H1 (cell line): ENCODE measurements around the gene CITED1. TPM values are rescaled to one million over a fixed set of nuclear protein-coding genes. Genes with fewer than 3 reads are reported as not detected.
"Not testable (repeated sequence)": the region's sequence is repeated elsewhere in the genome, so short reads cannot be mapped to it uniquely, and the experiment has no call there.

Experiments used
- CTCF ChIA-PET: fragments of 300-600 bp; sonication (Branson Sonifier 250); formaldehyde crosslinking; loops from one replicate; lab custom pipeline; 2021; ENCODE audit not compliant: partially characterized antibody; lab: Charles Lee
- POLR2A ChIA-PET: fragments of 300-600 bp; sonication (Branson Sonifier 250); formaldehyde crosslinking; loops from one replicate; lab custom pipeline; 2021; ENCODE audit warnings: inconsistent platforms; ENCODE audit not compliant: partially characterized antibody; lab: Charles Lee
- DNase-seq, 2 experiments: peaks; one replicate each; pipeline versions ENCODE4 v3.0.0 to v3.0.0-alpha.2; 2010 to 2022; ENCODE audit warnings: low spot score in 2 of 2, low read depth in 1 of 2, mixed read lengths in 1 of 2
- FAIRE-seq: peaks from 2 replicates; lab custom pipeline; 2011; peaks lifted over from hg19 to GRCh38; lab: Jason Lieb, UNC
- H2AFZ ChIP-seq: 2 replicates; pipeline ENCODE4 v1.8.1; 2012; ENCODE audit warnings: low read length, inconsistent platforms
- H2AK5ac ChIP-seq: 2 replicates; pipeline ENCODE4 v1.6.1; 2013; ENCODE audit warnings: low read depth, low read length
- H2BK120ac ChIP-seq: replicated peaks from 2 replicates; pipeline ENCODE3; 2013; ENCODE audit warnings: low read depth, low read length, inconsistent platforms
- H2BK12ac ChIP-seq: 2 replicates; pipeline ENCODE4 v1.6.1; 2013; ENCODE audit warnings: low read depth, low read length
- H2BK15ac ChIP-seq: 2 replicates; pipeline ENCODE4 v1.6.1; 2013; ENCODE audit warnings: low read length
- H2BK20ac ChIP-seq: 2 replicates; pipeline ENCODE4 v1.6.1; 2013; ENCODE audit warnings: low read length
- H2BK5ac ChIP-seq: 2 replicates; pipeline ENCODE4 v1.6.1; 2013; ENCODE audit warnings: low read depth, low read length
- H3K14ac ChIP-seq: 2 replicates; pipeline ENCODE4 v1.6.1; 2013; ENCODE audit warnings: inconsistent platforms; ENCODE audit not compliant: insufficient read length
- H3K18ac ChIP-seq: 2 replicates; pipeline ENCODE4 v1.6.1; 2013; ENCODE audit warnings: low read length; ENCODE audit errors: extremely low read depth
- H3K23ac ChIP-seq: 2 replicates; pipeline ENCODE4 v1.6.1; 2013; ENCODE audit warnings: inconsistent platforms; ENCODE audit not compliant: insufficient read length
- H3K23me2 ChIP-seq: 2 replicates; pipeline ENCODE4 v1.6.1; 2013; ENCODE audit warnings: low read depth, low read length
- H3K27ac ChIP-seq: 2 replicates; pipeline ENCODE4 v1.6.1; 2011; ENCODE audit warnings: low read depth, low read length, inconsistent platforms
- H3K27me3 ChIP-seq, 4 experiments: replicated peaks in 1 of 4; 1 replicate in 1 of 4; 2 replicates in 3 of 4; pipeline versions ENCODE4 v1.6.1 to v1.8.1; 2011 to 2013; ENCODE audit warnings: low read length in 3 of 4, mild to moderate bottlenecking in 3 of 4, inconsistent platforms in 2 of 4, mixed read lengths in 2 of 4, moderate library complexity in 1 of 4; ENCODE audit not compliant: control insufficient read depth in 3 of 4, insufficient read depth in 3 of 4; ENCODE audit errors: extremely low read depth in 1 of 4
- H3K36me3 ChIP-seq, 4 experiments: 2 replicates each; pipeline versions ENCODE4 v1.6.1 to v1.8.1; 2011 to 2013; ENCODE audit warnings: mild to moderate bottlenecking in 4 of 4, low read length in 3 of 4, moderate library complexity in 2 of 4, control low read depth in 1 of 4, inconsistent platforms in 1 of 4; ENCODE audit not compliant: insufficient read depth in 4 of 4, control insufficient read depth in 2 of 4
- H3K4ac ChIP-seq: replicated peaks from 2 replicates; pipeline ENCODE3; 2013; ENCODE audit warnings: low read length, low read depth, mixed read lengths, inconsistent platforms; ENCODE audit not compliant: insufficient read length
- H3K4me1 ChIP-seq, 4 experiments: replicated peaks in 1 of 4; 1 replicate in 1 of 4; 2 replicates in 3 of 4; pipeline versions ENCODE4 v1.6.1 to v1.8.1; 2011 to 2013; ENCODE audit warnings: low read length in 3 of 4, inconsistent platforms in 2 of 4, mixed read lengths in 1 of 4; ENCODE audit not compliant: insufficient read depth in 4 of 4, control insufficient read depth in 3 of 4
- H3K4me2 ChIP-seq, 2 experiments: 2 replicates each; pipeline versions ENCODE4 v1.6.1 to v1.8.1; 2011 to 2013; ENCODE audit warnings: low read depth in 2 of 2, low read length in 2 of 2, control low read depth in 1 of 2, inconsistent platforms in 1 of 2, mild to moderate bottlenecking in 1 of 2; ENCODE audit not compliant: insufficient read depth in 1 of 2
- H3K4me3 ChIP-seq, 4 experiments: fragments of 200-600, 300-600 bp in 1 of 4; sonication (generic), shearing (Covaris generic), sonication (Bioruptor Twin) in 1 of 4; 2 replicates each; pipeline versions ENCODE4 v1.5.1 to v1.8.1; 2011 to 2016; ENCODE audit warnings: low read length in 4 of 4, low read depth in 3 of 4, control low read depth in 2 of 4, inconsistent platforms in 2 of 4, mild to moderate bottlenecking in 2 of 4, mixed read lengths in 1 of 4, moderate library complexity in 1 of 4; ENCODE audit not compliant: insufficient read depth in 2 of 4; ENCODE audit errors: extremely low read depth in 1 of 4
- H3K56ac ChIP-seq: replicated peaks from 2 replicates; pipeline ENCODE3; 2013; ENCODE audit warnings: low read depth, mild to moderate bottlenecking, mixed read lengths, low read length, inconsistent platforms; ENCODE audit not compliant: insufficient read length
- H3K79me1 ChIP-seq: 2 replicates; pipeline ENCODE4 v1.6.1; 2013; ENCODE audit warnings: low read depth, low read length, control low read depth
- H3K79me2 ChIP-seq, 2 experiments: 2 replicates each; pipeline versions ENCODE4 v1.6.1 to v1.8.1; 2012 to 2013; ENCODE audit warnings: low read length in 2 of 2, mild to moderate bottlenecking in 2 of 2, inconsistent platforms in 1 of 2; ENCODE audit not compliant: insufficient read depth in 2 of 2, control insufficient read depth in 1 of 2
- H3K9ac ChIP-seq, 4 experiments: replicated peaks in 1 of 4; 1 replicate in 1 of 4; 2 replicates in 3 of 4; pipeline versions ENCODE4 v1.6.1 to v1.8.1; 2011 to 2013; ENCODE audit warnings: low read depth in 3 of 4, low read length in 3 of 4, control low read depth in 2 of 4, mild to moderate bottlenecking in 2 of 4, moderate library complexity in 2 of 4, inconsistent platforms in 1 of 4; ENCODE audit errors: extremely low read depth in 1 of 4
- H3K9me3 ChIP-seq, 2 experiments: 2 replicates each; pipeline versions ENCODE4 v1.6.1 to v1.8.1; 2012 to 2013; ENCODE audit warnings: mild to moderate bottlenecking in 2 of 2, moderate library complexity in 2 of 2, control low read depth in 1 of 2, inconsistent platforms in 1 of 2, low read depth in 1 of 2, low read length in 1 of 2, mixed read lengths in 1 of 2; ENCODE audit not compliant: insufficient read depth in 2 of 2
- H4K20me1 ChIP-seq, 2 experiments: replicated peaks in 1 of 2; 2 replicates each; pipeline versions ENCODE3 to v1.8.1; 2011 to 2013; ENCODE audit warnings: inconsistent platforms in 2 of 2, low read length in 2 of 2, mild to moderate bottlenecking in 1 of 2; ENCODE audit not compliant: insufficient read depth in 2 of 2, control insufficient read depth in 1 of 2
- H4K5ac ChIP-seq: 2 replicates; pipeline ENCODE4 v1.6.1; 2013; ENCODE audit warnings: low read length, low read depth, mixed read lengths, inconsistent platforms; ENCODE audit not compliant: insufficient read length
- H4K8ac ChIP-seq: 2 replicates; pipeline ENCODE4 v1.8.0; 2013; ENCODE audit warnings: mild to moderate bottlenecking, moderate library complexity, low read length, inconsistent platforms; ENCODE audit not compliant: insufficient read depth; ENCODE audit errors: extremely low read depth
- H4K91ac ChIP-seq: replicated peaks from 2 replicates; pipeline ENCODE3; 2013; ENCODE audit warnings: low read length, mixed read lengths, inconsistent platforms; ENCODE audit not compliant: insufficient read length
- WGBS, 2 experiments: shearing (Covaris generic) in 1 of 2; methylation state at CpG; one replicate each; pipeline versions ENCODE4 v1.1.6 to v1.1.7; 2013 to 2015; ENCODE audit warnings: low lambda C conversion rate in 2 of 2, mixed read lengths in 2 of 2, inconsistent platforms in 1 of 2, low coverage in 1 of 2, missing lambda C conversion rate in 1 of 2; ENCODE audit not compliant: insufficient replicate concordance in 2 of 2, insufficient coverage in 1 of 2, insufficient read length in 1 of 2; ENCODE audit errors: extremely low coverage in 1 of 2, missing lambda C conversion rate in 1 of 2; 5-methylcytosine and 5-hydroxymethylcytosine counted together
- polyA plus RNA-seq, 7 experiments: library from polyadenylated mRNA; depleted of rRNA in 3 of 7; stranded (reverse) in 5 of 7; unstranded in 2 of 7; fragments of >200 nt in 5 of 7; fragments of 200-250 nt in 2 of 7; gene quantifications; 1 replicate in 5 of 7; 2 replicates in 1 of 7; 4 replicates in 1 of 7; pipeline versions ENCODE4 v1.2.1 to v1.2.3, GENCODE V29; 2011 to 2013; ENCODE audit warnings: missing spikeins in 2 of 7, mixed read lengths in 2 of 7
- total RNA-seq: library from RNA; stranded (reverse); fragmentation: NEBNext Ultra II Directional; extraction: Animal tissue kit (Norgen Biotek cat#: 25700); gene quantifications from 2 replicates; pipeline ENCODE4 v1.2.1, GENCODE V29; 2021

The CITED1 gene
- total and polyA plus RNA-seq, 2 of the 8 experiments (the other 6 are each of a cell fraction or from before 2014, with no cell fraction given) = 1.2 to 2.4 TPM

DNA sequence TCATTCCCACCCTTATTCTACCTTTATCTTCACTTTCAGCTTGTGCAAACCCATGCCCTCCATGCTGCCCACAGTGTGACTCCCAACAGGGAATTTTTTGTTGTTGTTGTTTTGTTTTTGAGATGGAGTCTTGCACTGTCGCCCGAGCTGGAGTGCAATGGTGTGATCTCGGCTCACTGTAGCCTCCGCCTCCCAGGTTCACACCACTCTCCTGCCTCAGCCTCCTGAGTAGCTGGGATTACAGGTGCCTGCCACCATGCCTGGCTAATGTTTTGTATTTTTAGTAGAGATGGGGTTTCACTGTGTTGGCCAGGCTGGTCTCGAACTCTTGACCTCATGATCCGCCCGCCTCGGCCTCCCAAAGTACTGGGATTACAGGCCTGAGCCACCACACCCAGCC lies 13.9 kb upstream of the CITED1 start:
- 100% methylated on average over 7 of the region's 8 CpGs; no CpG with 5 or more reads in 1 of the 2 experiments for WGBS, 2 experiments
- H3K4ac ChIP-seq, POLR2A ChIA-PET: not testable (repeated sequence)

More for the DNA sequence above, 13.9 kb upstream of the CITED1 start:
- H3K9me3 ChIP-seq, H3K79me2 ChIP-seq, H3K4me3 ChIP-seq, H3K27me3 ChIP-seq, H3K36me3 ChIP-seq, H3K23ac ChIP-seq, H2BK20ac ChIP-seq, H2BK15ac ChIP-seq, H4K91ac ChIP-seq, DNase-seq, H2AFZ ChIP-seq, H2BK120ac ChIP-seq, H3K18ac ChIP-seq, H3K27ac ChIP-seq, H3K14ac ChIP-seq, FAIRE-seq, H3K9ac ChIP-seq, H3K23me2 ChIP-seq, H4K5ac ChIP-seq, H2BK5ac ChIP-seq, H2BK12ac ChIP-seq, H3K79me1 ChIP-seq, H3K4me2 ChIP-seq, H4K20me1 ChIP-seq, H3K4me1 ChIP-seq, H4K8ac ChIP-seq, H3K56ac ChIP-seq, H2AK5ac ChIP-seq: not testable (repeated sequence)
- CTCF ChIA-PET = interaction anchor here (1.7 kb wide), 1 partner anchor 42 kb away, joined by 5 read pairs; the partner anchor contains the start of gene RPS4X
